Stimulated activated CD8-positive, alpha-beta memory T cell treated with anti-CD3 and anti-CD28 coated beads, Interleukin-12 subunit alpha, Interleukin-12 subunit beta, amount 100 ng/mL, for 24 hours (primary cell): ENCODE data around the gene DROSHA.
"Not testable (repeated sequence)": the region's sequence is repeated elsewhere in the genome, so short reads cannot be mapped to it uniquely, and the experiment has no call there.

Experiments used
- DNase-seq: peaks from one replicate; pipeline ENCODE4 v3.0.0-alpha.2; 2020; ENCODE audit errors: extremely low read depth

Gene DROSHA

GRCh38 chr5:31416547-31416946, 115.3 kb downstream of the DROSHA start:
- DNase-seq, result no peak

- no peak for DNase-seq
Observed at GRCh38 chr5:31415960-31416359, 115.9 kb downstream of the DROSHA start.

- no peak for DNase-seq
Observed at GRCh38 chr5:31415009-31415923, 116.6 kb downstream of the DROSHA start.

GRCh38 chr5:31413030-31413812, 118.7 kb downstream of the DROSHA start:
- no peak for DNase-seq

GRCh38 chr5:31412324-31412723, 119.6 kb downstream of the DROSHA start:
- DNase-seq, result no peak

- DNase-seq, result no peak
Observed at GRCh38 chr5:31410089-31410488, 121.8 kb downstream of the DROSHA start.

- DNase-seq, result no peak
Observed at GRCh38 chr5:31408814-31409213, 123.1 kb downstream of the DROSHA start.

- DNase-seq, result no peak
Observed at GRCh38 chr5:31407921-31408693, 123.8 kb downstream of the DROSHA start.

GRCh38 chr5:31404325-31404724, 127.6 kb downstream of the DROSHA start:
- DNase-seq, result no peak

- no peak for DNase-seq
Observed at GRCh38 chr5:31401691-31402090, 130.2 kb downstream of the DROSHA start.

GRCh38 chr5:31397926-31398557, 133.9 kb downstream of the DROSHA start:
- no peak for DNase-seq

- DNase-seq, result no peak
Observed at GRCh38 chr5:31396611-31397295, 135.1 kb downstream of the DROSHA start.

- not testable (repeated sequence) for DNase-seq
Observed at GRCh38 chr5:31395450-31396045, 136.3 kb downstream of the DROSHA start.

GRCh38 chr5:31393126-31393525, 138.8 kb downstream of the DROSHA start:
- no peak for DNase-seq

- no peak for DNase-seq
Observed at GRCh38 chr5:31392061-31392460, 139.8 kb downstream of the DROSHA start.

- no peak for DNase-seq
Observed at GRCh38 chr5:31390256-31390655, 141.6 kb downstream of the DROSHA start.

- DNase-seq, result no peak
Observed at GRCh38 chr5:31385774-31386537, 145.9 kb downstream of the DROSHA start.

GRCh38 chr5:31383734-31384133, 148.2 kb downstream of the DROSHA start:
- DNase-seq, result no peak

- no peak for DNase-seq
Observed at GRCh38 chr5:31382051-31382878, 149.6 kb downstream of the DROSHA start.
